Heart right ventricle (tissue), 16 donors: ENCODE results near the gene BDKRB2. TPM values are rescaled to one million over a fixed set of nuclear protein-coding genes. Genes with fewer than 3 reads are reported as not detected.

ENCODE experiments used
- ATAC-seq, 8 donors: fragments of 200-7000 bp; cut with Tn5 transposase; one replicate each; pipeline ENCODE4 v1.9.1; 2020; ENCODE audit warnings: mild to moderate bottlenecking in 8 of 8, moderate library complexity in 8 of 8, moderate number of reproducible peaks in 1 of 8
- DNase-seq, 2 donors: peaks; one replicate each; pipeline ENCODE4 v3.0.0-alpha.2; 2020
- H3K27ac ChIP-seq, 10 donors: fragments of 200-600 bp; sonication (generic) in 2 of 10; one replicate each; pipeline versions ENCODE4 v1.5.0 to v1.8.0; 2020 to 2022; ENCODE audit warnings: mild to moderate bottlenecking in 3 of 10
- H3K27me3 ChIP-seq, 7 donors: fragments of 200-600 bp; one replicate each; pipeline ENCODE4 v1.8.0; 2021 to 2022; ENCODE audit warnings: mild to moderate bottlenecking in 2 of 7
- H3K36me3 ChIP-seq, 9 donors: fragments of 200-600 bp; sonication (generic) in 1 of 9; one replicate each; pipeline versions ENCODE4 v1.5.0 to v1.8.0; 2020 to 2022; ENCODE audit warnings: mild to moderate bottlenecking in 2 of 9
- H3K4me1 ChIP-seq, 9 donors: fragments of 200-600 bp; sonication (generic) in 1 of 9; one replicate each; pipeline versions ENCODE4 v1.5.0 to v1.8.0; 2020 to 2022; ENCODE audit warnings: mild to moderate bottlenecking in 4 of 9
- H3K4me3 ChIP-seq, 10 donors: fragments of 200-600 bp; sonication (generic) in 2 of 10; one replicate each; pipeline versions ENCODE4 v1.5.0 to v1.8.0; 2020 to 2022; ENCODE audit warnings: mild to moderate bottlenecking in 7 of 10, moderate library complexity in 2 of 10
- H3K9me3 ChIP-seq, 11 donors: fragments of 200-600 bp in 10 of 11; sonication (generic) in 2 of 11; one replicate each; pipeline versions ENCODE4 v1.5.0 to v1.8.0; 2013 to 2022; ENCODE audit warnings: mild to moderate bottlenecking in 2 of 11, control low read depth in 1 of 11, moderate library complexity in 1 of 11
- WGBS, 2 donors: extraction: QIAGEN DNeasy Blood & Tissue Kit; methylation state at CpG; one replicate each; pipeline ENCODE4 v1.1.7; 2013; ENCODE audit warnings: inconsistent platforms in 1 of 2; 5-methylcytosine and 5-hydroxymethylcytosine counted together
- intact Hi-C, 10 donors: fragments of 100-400 bp; cut with DNase I; formaldehyde crosslinking; loops; one replicate each; pipeline versions ENCODE4 v1.11.1 to v1.14.2; 2022
- polyA plus RNA-seq, 2 donors: library from polyadenylated mRNA; stranded (reverse); fragments of 200-250 nt; gene quantifications; one replicate each; pipeline ENCODE4 v1.2.3, GENCODE V29; 2013
- total RNA-seq, 10 donors: library from RNA; stranded (reverse); fragmentation: NEBNext Ultra II Directional in 3 of 10; extraction: Animal tissue kit (Norgen Biotek cat#: 25700) in 3 of 10; gene quantifications; one replicate each; pipeline versions ENCODE4 v1.2.1 to v1.2.4, GENCODE V29; 2021 to 2023
- TF ChIP-seq, protein P1 (sequence below), 9 donors: fragments of 200-600 bp; sonication (generic) in 2 of 9; IDR thresholded peaks; one replicate each; pipeline versions ENCODE4 v1.5.0 to v1.8.0; 2021 to 2022; ENCODE audit warnings: antibody characterized with exemption in 9 of 9, mild to moderate bottlenecking in 5 of 9, moderate library complexity in 1 of 9
- donor health status: Arrhythmogenic right ventricular cardiomyopathy.
- donor health status: ischemic (EF 13 %, LVEDD 7.1; RV severe dilation, severe dysfunction).
- donor health status: healthy with polysubstance abuse.
- donor health status: DM: no; HTN: yes; CAD: no.
- donor health status: DM: no; HTN: no; CAD: no.
- donor health status: ischemic (EF 25% LVEDD 6.9; RV normal size, moderate dysfunction).
- donor health status: ischemic (EF 25% LVEDD 5.7; RV mildly dilated, moderate dysfunction).
- donor health status: healthy.
- donor health status: DM: yes; HTN: yes; CAD: no.
- donor health status: Ischemic cardiomyopathy.
- donor health status: ischemic (EF 35%, LVEDD 5.7; RV mildly dilated, moderate dysfunction).
- donor health status: nonischemic (EF 11% LVEDD 7.7; RV severe dilation, severe dysfunction).
- donor health status: DM: yes; HTN: yes; CAD: no.
- donor health status: PGD.
- donor health status: ischemic (EF 29% LVEDD 5.4; RV normal size, mild dysfunction).
- donor health status: nonischemic (EF 23%, LVEDD 6.1; RV moderate dilation, normal function).

The BDKRB2 gene
- total and polyA plus RNA-seq, 12 donors, result 0.19 to 3.6 (median 0.59) TPM

DNA sequence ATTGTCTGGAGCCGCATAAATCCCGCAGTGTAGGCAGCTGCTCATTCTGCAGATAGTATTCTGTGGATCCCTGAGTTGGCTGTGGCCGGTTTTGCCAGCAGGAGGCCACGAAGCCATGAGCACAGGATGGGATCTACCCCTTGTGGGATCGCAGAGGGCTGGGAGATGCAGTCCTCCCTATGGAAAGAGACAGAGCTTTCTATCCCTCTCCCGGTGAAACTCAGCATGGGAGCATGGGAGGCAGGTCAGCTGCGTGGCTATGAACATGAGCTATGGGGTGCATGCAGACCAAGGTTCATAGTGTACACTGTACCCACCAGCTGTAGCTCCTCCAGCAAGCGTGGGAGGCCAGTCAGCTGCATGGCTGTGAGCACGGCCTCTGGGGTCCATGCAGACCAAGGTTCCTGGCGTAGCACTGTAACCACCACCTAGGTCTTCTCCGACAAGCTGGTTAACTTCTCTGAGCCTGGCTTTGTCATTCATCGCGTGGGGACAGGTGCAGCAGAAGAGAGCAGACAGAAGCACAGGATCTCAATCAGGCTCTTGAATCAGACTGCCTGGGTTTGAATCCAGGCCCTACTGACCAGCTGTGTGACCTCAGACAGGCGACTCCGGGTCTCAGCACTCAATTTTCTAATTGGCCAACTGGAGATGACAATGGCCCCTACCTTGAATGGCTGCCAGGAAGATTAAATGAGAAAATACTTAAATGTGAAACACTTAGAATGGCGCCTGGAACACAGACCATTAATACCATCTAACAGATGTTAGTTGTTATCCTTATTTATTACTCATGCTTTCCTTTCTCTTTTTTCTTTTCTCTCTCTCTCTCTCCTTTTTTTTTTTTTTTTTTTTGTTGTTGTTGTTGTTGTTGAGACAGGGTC, 57.4 kb downstream of the BDKRB2 start:
- DNase-seq (no peak), ATAC-seq (no peak)
- 77 to 85% methylated on average over 16 of the region's 16 CpGs for WGBS, 2 donors
- Histone ChIP-seq H3K4me3 (no peak overlapping the region), H3K4me1 (peaks cover 0 to 5% (median 0%) of the 10 kb centered on the region in 9 donors), H3K36me3 (no peaks in the 10 kb centered on the region), H3K27me3 (peaks cover 0 to 16% (median 6%) of the 10 kb centered on the region in 7 donors), H3K27ac (no peak overlapping the region), H3K9me3 (peaks cover 0 to 15% (median 6%) of the 10 kb centered on the region in 11 donors)
- TF ChIP-seq, protein P1, sequence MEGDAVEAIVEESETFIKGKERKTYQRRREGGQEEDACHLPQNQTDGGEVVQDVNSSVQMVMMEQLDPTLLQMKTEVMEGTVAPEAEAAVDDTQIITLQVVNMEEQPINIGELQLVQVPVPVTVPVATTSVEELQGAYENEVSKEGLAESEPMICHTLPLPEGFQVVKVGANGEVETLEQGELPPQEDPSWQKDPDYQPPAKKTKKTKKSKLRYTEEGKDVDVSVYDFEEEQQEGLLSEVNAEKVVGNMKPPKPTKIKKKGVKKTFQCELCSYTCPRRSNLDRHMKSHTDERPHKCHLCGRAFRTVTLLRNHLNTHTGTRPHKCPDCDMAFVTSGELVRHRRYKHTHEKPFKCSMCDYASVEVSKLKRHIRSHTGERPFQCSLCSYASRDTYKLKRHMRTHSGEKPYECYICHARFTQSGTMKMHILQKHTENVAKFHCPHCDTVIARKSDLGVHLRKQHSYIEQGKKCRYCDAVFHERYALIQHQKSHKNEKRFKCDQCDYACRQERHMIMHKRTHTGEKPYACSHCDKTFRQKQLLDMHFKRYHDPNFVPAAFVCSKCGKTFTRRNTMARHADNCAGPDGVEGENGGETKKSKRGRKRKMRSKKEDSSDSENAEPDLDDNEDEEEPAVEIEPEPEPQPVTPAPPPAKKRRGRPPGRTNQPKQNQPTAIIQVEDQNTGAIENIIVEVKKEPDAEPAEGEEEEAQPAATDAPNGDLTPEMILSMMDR (IDR thresholded peaks at IDR 0.05), result no peak
- intact Hi-C loops, result no loop called here

DNA sequence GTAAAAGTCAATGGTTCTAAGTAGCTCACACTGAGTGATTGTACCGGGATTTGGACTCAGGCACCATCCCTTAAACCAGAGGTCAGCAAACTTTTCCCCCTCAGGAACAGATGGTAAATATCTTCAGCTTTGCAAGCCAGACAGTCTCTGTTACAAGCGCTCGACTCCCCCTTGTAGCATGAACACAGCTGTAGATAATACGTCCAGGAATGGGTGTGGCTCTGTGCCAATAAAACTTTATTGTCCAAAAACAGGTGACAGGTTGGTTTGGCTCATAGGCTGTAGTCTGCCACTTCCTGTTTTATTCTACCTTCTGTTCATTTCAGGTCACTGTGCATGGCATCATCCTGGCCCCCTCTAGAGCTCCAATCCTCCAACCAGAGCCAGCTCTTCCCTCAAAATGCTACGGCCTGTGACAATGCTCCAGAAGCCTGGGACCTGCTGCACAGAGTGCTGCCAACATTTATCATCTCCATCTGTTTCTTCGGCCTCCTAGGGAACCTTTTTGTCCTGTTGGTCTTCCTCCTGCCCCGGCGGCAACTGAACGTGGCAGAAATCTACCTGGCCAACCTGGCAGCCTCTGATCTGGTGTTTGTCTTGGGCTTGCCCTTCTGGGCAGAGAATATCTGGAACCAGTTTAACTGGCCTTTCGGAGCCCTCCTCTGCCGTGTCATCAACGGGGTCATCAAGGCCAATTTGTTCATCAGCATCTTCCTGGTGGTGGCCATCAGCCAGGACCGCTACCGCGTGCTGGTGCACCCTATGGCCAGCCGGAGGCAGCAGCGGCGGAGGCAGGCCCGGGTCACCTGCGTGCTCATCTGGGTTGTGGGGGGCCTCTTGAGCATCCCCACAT, 58.9 kb downstream of the BDKRB2 start:
- Histone ChIP-seq H3K27ac (no peak overlapping the region), H3K36me3 (no peaks in the 10 kb centered on the region), H3K4me3 (no peak overlapping the region), H3K27me3 (peaks cover 0 to 8% (median under 1%) of the 10 kb centered on the region in 7 donors), H3K4me1 (peaks cover 0 to 5% (median 0%) of the 10 kb centered on the region in 9 donors), H3K9me3 (peaks cover 0 to 15% (median 6%) of the 10 kb centered on the region in 11 donors)
- no peak for DNase-seq
- 80 to 85% methylated on average over 20 of the region's 20 CpGs for WGBS, 2 donors
- TF ChIP-seq, protein P1 (IDR thresholded peaks at IDR 0.05), result no peak
- intact Hi-C loops, result no loop called here
- no peak for ATAC-seq

DNA sequence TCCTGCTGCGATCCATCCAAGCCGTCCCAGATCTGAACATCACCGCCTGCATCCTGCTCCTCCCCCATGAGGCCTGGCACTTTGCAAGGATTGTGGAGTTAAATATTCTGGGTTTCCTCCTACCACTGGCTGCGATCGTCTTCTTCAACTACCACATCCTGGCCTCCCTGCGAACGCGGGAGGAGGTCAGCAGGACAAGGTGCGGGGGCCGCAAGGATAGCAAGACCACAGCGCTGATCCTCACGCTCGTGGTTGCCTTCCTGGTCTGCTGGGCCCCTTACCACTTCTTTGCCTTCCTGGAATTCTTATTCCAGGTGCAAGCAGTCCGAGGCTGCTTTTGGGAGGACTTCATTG, 59.5 kb downstream of the BDKRB2 start:
- 90 to 92% methylated on average over 14 of the region's 14 CpGs for WGBS, 2 donors

DNA sequence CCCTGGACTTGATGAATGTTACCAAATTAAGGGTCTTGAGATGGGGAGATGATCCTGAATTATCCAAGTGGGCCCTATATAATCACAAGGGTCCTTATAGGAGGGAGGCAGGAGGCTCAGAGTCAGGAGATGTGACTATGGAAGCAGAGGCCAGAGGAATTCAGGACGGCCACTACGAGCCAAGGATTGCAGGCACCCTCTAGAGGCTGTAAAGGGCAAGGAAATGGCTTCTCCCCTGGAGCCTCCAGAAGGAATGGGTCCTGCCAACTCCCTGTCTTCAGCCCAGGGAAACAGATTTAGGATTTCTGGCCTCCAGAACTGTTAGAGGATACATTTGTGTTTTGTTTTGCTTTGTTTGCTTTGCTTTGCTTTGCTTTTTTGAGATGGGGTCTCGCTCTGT, 60.2 kb downstream of the BDKRB2 start:
- WGBS, 2 donors, result 62 to 70% methylated on average over 3 of the region's 3 CpGs
- no peaks in the 10 kb centered on the region for H3K36me3 ChIP-seq

More for the DNA sequence above, 59.5 kb downstream of the BDKRB2 start:
- H3K4me3 ChIP-seq, result no peak overlapping the region
- H3K27ac ChIP-seq, result no peak overlapping the region
- H3K27me3 ChIP-seq, result peaks cover 0 to 8% (median 0%) of the 10 kb centered on the region in 7 donors
- intact Hi-C loops, result no loop called here
- peaks cover 0 to 15% (median 6%) of the 10 kb centered on the region in 11 donors for H3K9me3 ChIP-seq
- peaks cover 0 to 5% (median 0%) of the 10 kb centered on the region in 9 donors for H3K4me1 ChIP-seq
- ATAC-seq (no peak), DNase-seq (no peak)
- H3K36me3 ChIP-seq, result no peaks in the 10 kb centered on the region
- TF ChIP-seq, protein P1 (IDR thresholded peaks at IDR 0.05), result no peak

More for the DNA sequence above, 60.2 kb downstream of the BDKRB2 start:
- Histone ChIP-seq H3K4me3 (no peak overlapping the region), H3K4me1 (peaks cover 0 to 5% (median 0%) of the 10 kb centered on the region in 9 donors), H3K27me3 (peaks cover 0 to 8% (median 0%) of the 10 kb centered on the region in 7 donors), H3K9me3 (peaks cover 0 to 8% (median under 1%) of the 10 kb centered on the region in 11 donors), H3K27ac (no peak overlapping the region)
- intact Hi-C loops, result no loop called here
- ATAC-seq (no peak), DNase-seq (no peak)
- TF ChIP-seq, protein P1 (IDR thresholded peaks at IDR 0.05), result peak in 2 of 9 donors; percentile 13 to 26
